Endothelial cell of umbilical vein (primary cell): ENCODE data around the gene VMP1. TPM values are rescaled to one million over a fixed set of nuclear protein-coding genes. Genes with fewer than 3 reads are reported as not detected.

Experiments
- BruUV-seq: library from RNA; stranded (reverse); fragments of 400-500 nt; replicated peaks from 2 replicates; lab custom pipeline; 2021; lab: Mats Ljungman, UMichigan
- CTCF ChIA-PET: fragments of 300-600, 350-600 bp; sonication (Branson Sonifier 250); formaldehyde crosslinking; loops from one replicate; lab custom pipeline; 2021; ENCODE audit warnings: antibody characterized with exemption, inconsistent platforms; lab: Charles Lee
- POLR2A ChIA-PET: fragments of 300-600, 350-600 bp; sonication (Branson Sonifier 250); formaldehyde crosslinking; loops from one replicate; lab custom pipeline; 2021; ENCODE audit warnings: antibody characterized with exemption, inconsistent platforms; lab: Charles Lee
- DNase-seq: peaks from one replicate; pipeline ENCODE4 v3.0.0-alpha.2; 2011; ENCODE audit warnings: low read depth, low spot score
- FAIRE-seq: peaks from 2 replicates; lab custom pipeline; 2011; peaks lifted over from hg19 to GRCh38; lab: Jason Lieb, UNC
- H2AFZ ChIP-seq: 2 replicates; pipeline ENCODE4 v1.6.0; 2012; ENCODE audit warnings: low read depth, low read length, control low read depth, inconsistent platforms
- H3K27ac ChIP-seq: 2 replicates; pipeline ENCODE4 v1.5.1; 2011; ENCODE audit warnings: low read depth, mild to moderate bottlenecking, control low read depth, low read length, moderate library complexity; ENCODE audit not compliant: insufficient read depth
- H3K27me3 ChIP-seq, 2 experiments: 2 replicates each; pipeline versions ENCODE4 v1.6.0 to v1.6.1; 2011; ENCODE audit warnings: low read length in 2 of 2, mixed read lengths in 1 of 2; ENCODE audit not compliant: control insufficient read depth in 2 of 2, insufficient read depth in 2 of 2
- H3K36me3 ChIP-seq, 2 experiments: 2 replicates in 1 of 2; 3 replicates in 1 of 2; pipeline ENCODE4 v1.5.1; 2011; ENCODE audit warnings: low read length in 2 of 2, mild to moderate bottlenecking in 1 of 2, moderate library complexity in 1 of 2; ENCODE audit not compliant: control insufficient read depth in 2 of 2, insufficient read depth in 2 of 2; ENCODE audit errors: extremely low read depth in 1 of 2
- H3K4me1 ChIP-seq: 3 replicates; pipeline ENCODE4 v1.5.1; 2011; ENCODE audit warnings: mild to moderate bottlenecking, low read length; ENCODE audit not compliant: control insufficient read depth, insufficient read depth; ENCODE audit errors: extremely low read depth
- H3K4me2 ChIP-seq: 2 replicates; pipeline ENCODE4 v1.6.1; 2011; ENCODE audit warnings: low read length, control low read depth, mixed read lengths; ENCODE audit not compliant: insufficient read depth
- H3K4me3 ChIP-seq, 3 experiments: fragments of 200-600 bp in 1 of 3; sonication (generic), shearing (Covaris generic) in 1 of 3; replicated peaks in 1 of 3; 2 replicates each; pipeline ENCODE4 v1.5.1; 2011 to 2016; ENCODE audit warnings: control low read depth in 3 of 3, low read length in 3 of 3, mild to moderate bottlenecking in 2 of 3, inconsistent platforms in 1 of 3, low read depth in 1 of 3, moderate library complexity in 1 of 3; ENCODE audit not compliant: insufficient read depth in 1 of 3
- H3K79me2 ChIP-seq: 2 replicates; pipeline ENCODE4 v1.6.0; 2012; ENCODE audit warnings: low read length, inconsistent platforms; ENCODE audit not compliant: control insufficient read depth, insufficient read depth
- H3K9ac ChIP-seq: replicated peaks from 2 replicates; pipeline ENCODE3; 2011; ENCODE audit warnings: low read length, control low read depth; ENCODE audit not compliant: insufficient read depth; ENCODE audit errors: extremely low read depth
- H3K9me1 ChIP-seq: replicated peaks from 3 replicates; pipeline ENCODE4 v1.6.0; 2011; ENCODE audit warnings: mild to moderate bottlenecking, low read length; ENCODE audit not compliant: control insufficient read depth, insufficient read depth; ENCODE audit errors: extremely low read depth
- H3K9me3 ChIP-seq: replicated peaks from 2 replicates; pipeline ENCODE4 v1.5.1; 2012; ENCODE audit warnings: low read length, inconsistent platforms; ENCODE audit not compliant: control insufficient read depth, insufficient read depth
- H4K20me1 ChIP-seq: replicated peaks from 2 replicates; pipeline ENCODE3; 2011; ENCODE audit warnings: mild to moderate bottlenecking, low read length; ENCODE audit not compliant: control insufficient read depth, insufficient read depth; ENCODE audit errors: extremely low read depth
- EZH2 ChIP-seq: IDR thresholded peaks from 2 replicates; pipeline ENCODE4 v1.6.1; 2012; ENCODE audit warnings: borderline replicate concordance, low read depth, mild to moderate bottlenecking, moderate library complexity, low read length, inconsistent platforms; ENCODE audit not compliant: severe bottlenecking
- FOS ChIP-seq: IDR thresholded peaks from 2 replicates; pipeline ENCODE4 v1.6.1; 2011; ENCODE audit warnings: mild to moderate bottlenecking, low read length, moderate library complexity, borderline replicate concordance; ENCODE audit not compliant: insufficient read depth
- GATA2 ChIP-seq: IDR thresholded peaks from 2 replicates; pipeline ENCODE4 v1.7.0; 2011; ENCODE audit warnings: low read depth, mild to moderate bottlenecking, moderate library complexity, mixed read lengths, low read length; ENCODE audit not compliant: insufficient read length, insufficient read depth
- JUN ChIP-seq: IDR thresholded peaks from 2 replicates; pipeline ENCODE4 v1.6.1; 2011; ENCODE audit warnings: borderline replicate concordance, low read depth; ENCODE audit not compliant: insufficient read length, insufficient read depth
- MYC ChIP-seq: IDR thresholded peaks from one replicate; pipeline ENCODE4 v1.6.1; 2011; ENCODE audit warnings: mild to moderate bottlenecking, low read depth, low read length
- POLR2A ChIP-seq: IDR thresholded peaks from 2 replicates; pipeline ENCODE4 v1.6.1; 2012; ENCODE audit warnings: low read depth, mild to moderate bottlenecking, control low read depth, low read length
- POLR2AphosphoS5 ChIP-seq: IDR thresholded peaks from 2 replicates; pipeline ENCODE4 v1.6.1; 2012; ENCODE audit warnings: low read depth, mild to moderate bottlenecking, control low read depth, low read length, moderate library complexity; ENCODE audit not compliant: insufficient read depth
- dilution Hi-C: fragments of 300-500 bp; cut with MboI; formaldehyde crosslinking; loops from one replicate; pipeline ENCODE4 v1.15.0; 2019; ENCODE audit warnings: low sequenced_read_pairs; ENCODE audit not compliant: extremely low pct_ligation_motif_present
- intact Hi-C: fragments of 100-400 bp; cut with micrococcal nuclease; formaldehyde crosslinking; loops from one replicate; pipeline ENCODE4 v1.10.0; 2022
- polyA plus RNA-seq, 4 experiments: library from polyadenylated mRNA; depleted of rRNA in 3 of 4; stranded (reverse) in 3 of 4; unstranded in 1 of 4; fragments of >200 nt; gene quantifications; 2 replicates each; pipeline versions ENCODE4 v1.2.1 to v1.2.3, GENCODE V29; 2011 to 2012; ENCODE audit warnings: missing spikeins in 1 of 4
- total RNA-seq: library from RNA; stranded (reverse); gene quantifications from 2 replicates; pipeline ENCODE4 v1.2.3, GENCODE V29; 2021
- TF ChIP-seq, protein P1 (sequence below): IDR thresholded peaks from 2 replicates; pipeline ENCODE4 v1.6.1; 2011; ENCODE audit not compliant: insufficient read depth, insufficient read length
- TF ChIP-seq, protein P2 (sequence below), 2 donors: IDR thresholded peaks; 1 replicate in 1 of 2; 2 replicates in 1 of 2; pipeline ENCODE4 v1.5.1; 2011; ENCODE audit warnings: low read length in 2 of 2, mild to moderate bottlenecking in 2 of 2, moderate library complexity in 2 of 2, control low read depth in 1 of 2, inconsistent platforms in 1 of 2, low read depth in 1 of 2; ENCODE audit not compliant: insufficient read depth in 1 of 2; ENCODE audit errors: extremely low read depth in 1 of 2

VMP1 gene
- total and polyA plus RNA-seq, 2 donors (not counting 3 experiments of a cell fraction or from before 2014, with no cell fraction given): 138 to 270 TPM

DNA sequence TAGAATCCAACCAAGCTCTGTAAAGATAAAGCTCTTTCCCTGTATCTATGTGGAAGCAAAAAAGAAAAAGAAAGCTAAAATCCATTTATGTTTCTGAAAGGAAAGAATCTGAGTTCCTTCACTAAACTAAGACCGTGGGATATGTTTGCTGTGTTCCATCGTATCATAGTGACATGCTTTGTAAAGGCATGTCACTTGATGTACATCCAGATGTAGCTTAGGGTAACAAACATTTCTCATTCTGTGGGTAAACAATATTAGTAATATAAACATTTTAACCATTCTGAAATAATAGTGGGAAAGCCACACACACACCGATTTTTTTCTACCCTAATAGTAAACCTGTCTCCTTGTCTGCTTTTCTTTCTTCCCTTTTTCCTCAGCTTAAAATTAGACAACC is 107.2 kb downstream of the VMP1 start:
- intact Hi-C loops (no loop called here), dilution Hi-C loops (no loop called here)
- H4K20me1 ChIP-seq: no peaks in the 10 kb centered on the region
- BruUV-seq: no TSS peak
- H3K27ac ChIP-seq: no peak overlapping the region
- no peaks in the 10 kb centered on the region for H3K27me3 ChIP-seq
- ChIA-PET CTCF (interaction anchor here (1.9 kb wide), 1 partner anchor 11 kb away, joined by 4 read pairs; no protein-coding TSS in a partner anchor), POLR2A (no interaction called here)
- TF ChIP-seq POLR2AphosphoS5 (no peak), EZH2 (no peak), MYC (no peak), GATA2 (no peak), JUN (no peak), POLR2A (no peak), FOS (no peak)
- TF ChIP-seq, protein P1, sequence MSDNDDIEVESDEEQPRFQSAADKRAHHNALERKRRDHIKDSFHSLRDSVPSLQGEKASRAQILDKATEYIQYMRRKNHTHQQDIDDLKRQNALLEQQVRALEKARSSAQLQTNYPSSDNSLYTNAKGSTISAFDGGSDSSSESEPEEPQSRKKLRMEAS: no peak
- TF ChIP-seq, protein P2, sequence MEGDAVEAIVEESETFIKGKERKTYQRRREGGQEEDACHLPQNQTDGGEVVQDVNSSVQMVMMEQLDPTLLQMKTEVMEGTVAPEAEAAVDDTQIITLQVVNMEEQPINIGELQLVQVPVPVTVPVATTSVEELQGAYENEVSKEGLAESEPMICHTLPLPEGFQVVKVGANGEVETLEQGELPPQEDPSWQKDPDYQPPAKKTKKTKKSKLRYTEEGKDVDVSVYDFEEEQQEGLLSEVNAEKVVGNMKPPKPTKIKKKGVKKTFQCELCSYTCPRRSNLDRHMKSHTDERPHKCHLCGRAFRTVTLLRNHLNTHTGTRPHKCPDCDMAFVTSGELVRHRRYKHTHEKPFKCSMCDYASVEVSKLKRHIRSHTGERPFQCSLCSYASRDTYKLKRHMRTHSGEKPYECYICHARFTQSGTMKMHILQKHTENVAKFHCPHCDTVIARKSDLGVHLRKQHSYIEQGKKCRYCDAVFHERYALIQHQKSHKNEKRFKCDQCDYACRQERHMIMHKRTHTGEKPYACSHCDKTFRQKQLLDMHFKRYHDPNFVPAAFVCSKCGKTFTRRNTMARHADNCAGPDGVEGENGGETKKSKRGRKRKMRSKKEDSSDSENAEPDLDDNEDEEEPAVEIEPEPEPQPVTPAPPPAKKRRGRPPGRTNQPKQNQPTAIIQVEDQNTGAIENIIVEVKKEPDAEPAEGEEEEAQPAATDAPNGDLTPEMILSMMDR (IDR thresholded peaks at IDR 0.05; ENCODE audit: extremely low read depth in 1 of 2, insufficient read depth in 1 of 2, low read depth in 1 of 2, low read length in 2 of 2): no peak
- peaks cover 0 to 4% of the 10 kb centered on the region in 2 experiments for H3K36me3 ChIP-seq
- no peaks in the 10 kb centered on the region for H3K9me1 ChIP-seq
- H3K9me3 ChIP-seq: no peaks in the 10 kb centered on the region
- H2AFZ ChIP-seq: no peak overlapping the region
- no peak overlapping the region for H3K4me2 ChIP-seq
- no peak for DNase-seq
- no peak for FAIRE-seq
- H3K4me1 ChIP-seq: no peaks in the 10 kb centered on the region
- H3K9ac ChIP-seq: no peak overlapping the region
- no peak overlapping the region for H3K4me3 ChIP-seq
- H3K79me2 ChIP-seq: no peaks in the 10 kb centered on the region
